Measurements from ENCODE around the gene PRKCZ.

PRKCZ gene

DNA sequence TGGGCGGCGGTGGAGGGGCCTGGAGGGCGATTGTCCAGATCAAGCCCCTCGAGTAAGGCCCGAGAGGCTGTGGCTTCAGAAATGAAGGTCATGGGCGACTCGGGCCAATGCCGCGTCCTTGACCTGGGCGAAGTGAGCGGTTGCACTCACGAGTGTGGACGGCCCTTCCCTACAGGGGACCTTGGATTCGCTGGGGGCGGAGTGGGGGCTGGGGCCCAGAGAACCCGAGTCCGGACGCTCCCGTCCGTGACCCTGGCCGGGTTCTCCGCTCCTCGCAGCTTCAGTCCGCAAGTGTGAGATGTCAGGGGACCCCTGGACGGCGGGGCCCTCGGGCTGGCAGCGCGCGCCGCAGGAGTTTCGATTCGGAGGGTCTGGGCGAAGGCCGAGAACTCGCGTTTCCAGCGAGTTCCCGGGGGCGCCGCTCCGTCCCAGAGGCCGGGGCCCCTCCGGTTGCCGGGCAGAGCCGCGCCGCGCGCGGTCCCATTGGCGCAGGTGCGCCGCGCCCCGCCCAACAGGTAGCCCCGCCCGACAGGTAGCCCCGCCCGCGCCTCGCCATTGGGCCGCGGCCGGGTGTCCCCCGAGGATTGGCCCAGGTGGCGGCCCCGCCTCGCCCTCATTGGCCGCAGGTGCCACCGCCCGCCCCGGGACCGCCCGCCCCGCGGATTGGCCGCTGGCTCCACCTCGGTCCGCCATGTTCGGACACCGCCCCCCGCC lies at the start of gene PRKCZ:
TSS of gene PRKCZ (plus strand) at position 694 of the 714 bp plus-strand sequence. CDS start 220 bp downstream, outside the sequence.
- peak; percentile 84 for DNase-seq

- no peak for DNase-seq
These were observed 49.8 kb upstream of the PRKCZ start for GRCh38 chr1:2000432-2000831.

GRCh38 chr1:2000850-2001249 lies 49.4 kb upstream of the PRKCZ start:
- no peak for DNase-seq

GRCh38 chr1:2001773-2002411 lies 48.3 kb upstream of the PRKCZ start:
- DNase-seq: no peak

DNA sequence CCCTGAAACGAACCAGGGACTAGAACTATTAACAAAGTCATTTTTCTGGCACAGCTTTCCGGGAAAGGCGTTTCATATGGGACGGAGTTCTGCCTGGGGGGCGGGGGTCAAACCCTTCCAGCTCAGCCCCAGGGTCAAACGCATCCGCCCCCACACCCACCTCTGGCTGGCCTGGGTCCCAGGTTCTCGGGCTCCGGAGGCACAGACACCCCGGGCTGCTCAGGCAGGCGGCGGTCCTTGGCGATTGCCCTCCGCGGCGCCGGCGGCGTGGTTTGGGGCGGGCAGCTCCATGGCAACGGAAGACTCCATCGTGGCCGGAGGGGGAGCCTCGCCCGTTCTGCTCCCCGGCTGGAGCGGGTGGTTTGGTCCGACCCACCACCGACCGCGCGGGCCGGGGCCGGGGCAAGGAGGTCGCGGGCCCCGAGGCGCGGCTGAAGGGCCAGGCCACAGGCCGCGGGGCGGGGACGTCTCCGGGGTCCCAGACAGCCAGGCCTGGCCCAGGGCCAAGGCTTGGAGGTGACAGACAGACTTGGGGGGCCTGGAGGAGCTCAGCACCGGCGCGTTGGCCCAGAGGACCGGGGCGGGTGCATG lies 46.6 kb upstream of the PRKCZ start, which contains the start of gene CFAP74:
TSS of gene CFAP74 (minus strand) at position 246 of the 591 bp plus-strand sequence. CDS start 12,830 bp downstream, outside the sequence.
- no peak for DNase-seq

- DNase-seq: no peak
These were observed 45.4 kb upstream of the PRKCZ start for GRCh38 chr1:2004856-2005255.

DNA sequence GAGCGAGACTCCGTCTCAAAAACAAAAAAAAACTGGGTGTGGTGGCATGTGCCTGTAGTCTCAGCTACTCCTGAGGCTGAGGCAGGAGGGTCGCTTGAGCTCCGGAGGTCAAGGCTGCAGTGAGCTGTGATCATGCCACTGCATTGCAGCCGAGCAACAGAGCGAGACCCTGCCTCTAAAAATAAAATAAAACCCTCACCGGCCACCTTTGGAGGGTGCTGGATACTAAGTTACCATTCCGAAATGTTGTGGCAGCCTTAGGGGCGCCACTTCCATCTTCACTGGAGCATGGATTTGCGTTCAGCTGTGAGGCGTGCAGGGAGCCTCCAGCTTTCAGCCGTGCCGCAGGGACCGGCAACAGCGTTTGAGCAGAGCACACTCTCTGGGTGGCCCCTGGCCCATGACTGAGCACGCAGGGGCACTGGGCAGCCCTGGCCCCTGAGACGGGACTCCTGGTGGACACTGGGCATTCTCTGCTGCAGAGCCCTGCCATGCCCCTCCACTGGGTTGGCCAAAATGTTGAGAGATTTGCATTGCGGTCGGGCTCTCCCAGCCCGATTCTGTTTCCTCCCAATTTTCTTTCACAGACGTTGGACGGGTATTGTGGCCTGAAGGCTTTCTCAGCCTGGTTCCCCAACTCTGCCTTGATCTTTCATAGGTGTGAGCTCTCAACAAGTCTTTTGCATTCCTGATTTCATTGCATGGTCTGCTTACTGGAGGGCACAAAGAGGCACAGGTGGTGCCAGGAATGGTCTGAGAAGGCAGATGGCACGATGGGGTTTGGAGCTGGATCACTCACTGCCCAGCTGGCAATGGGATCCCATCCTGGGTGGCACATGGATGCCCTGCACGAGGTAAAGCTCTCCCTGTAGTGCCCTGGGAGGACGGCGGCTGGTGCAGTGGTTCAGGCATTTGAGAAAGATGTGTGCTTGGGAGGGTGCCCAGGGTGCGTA lies 40.8 kb upstream of the PRKCZ start:
- DNase-seq: no peak

DNA sequence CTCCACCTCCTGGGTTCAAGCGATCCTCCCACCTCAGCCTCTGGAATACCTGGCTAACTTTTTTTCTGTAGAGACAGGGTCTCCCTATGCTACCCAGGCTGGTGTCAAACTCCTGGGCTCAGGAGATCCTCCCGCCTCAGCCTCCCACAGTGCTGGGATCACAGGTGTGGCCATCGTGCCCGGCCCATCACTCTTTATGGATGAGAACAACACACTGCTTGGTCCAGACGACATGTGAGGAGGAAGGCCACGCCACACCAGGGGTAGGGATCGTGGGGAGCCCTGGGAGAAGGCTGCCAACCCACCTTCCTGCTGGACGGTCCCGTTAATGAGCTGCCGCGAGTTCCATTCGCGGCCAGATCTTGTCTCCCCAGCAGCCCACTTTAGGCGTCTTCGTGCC lies 36.0 kb upstream of the PRKCZ start:
- DNase-seq: no peak

GRCh38 chr1:2014741-2015735 lies 35.2 kb upstream of the PRKCZ start:
- DNase-seq: no peak

DNA sequence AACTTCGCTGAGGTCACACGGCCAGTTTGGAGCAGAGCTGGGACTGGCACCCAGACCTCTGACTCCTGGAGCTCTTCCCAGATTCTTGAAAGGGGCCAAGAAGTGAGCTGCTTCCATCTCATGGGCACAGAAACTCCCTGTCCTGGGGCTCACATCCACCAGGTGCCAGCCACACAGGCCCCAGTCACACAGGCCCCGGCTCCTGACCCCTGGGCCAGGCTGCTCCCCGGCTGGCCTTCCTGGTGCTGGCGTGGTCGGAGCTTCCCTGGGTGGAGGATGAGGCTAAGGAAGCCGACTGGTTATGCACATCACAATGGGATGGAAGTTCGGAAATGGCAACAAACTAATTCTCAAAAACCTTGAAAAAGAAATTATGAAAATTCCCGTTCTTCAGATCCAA lies 34.1 kb upstream of the PRKCZ start:
- DNase-seq: no peak

DNA sequence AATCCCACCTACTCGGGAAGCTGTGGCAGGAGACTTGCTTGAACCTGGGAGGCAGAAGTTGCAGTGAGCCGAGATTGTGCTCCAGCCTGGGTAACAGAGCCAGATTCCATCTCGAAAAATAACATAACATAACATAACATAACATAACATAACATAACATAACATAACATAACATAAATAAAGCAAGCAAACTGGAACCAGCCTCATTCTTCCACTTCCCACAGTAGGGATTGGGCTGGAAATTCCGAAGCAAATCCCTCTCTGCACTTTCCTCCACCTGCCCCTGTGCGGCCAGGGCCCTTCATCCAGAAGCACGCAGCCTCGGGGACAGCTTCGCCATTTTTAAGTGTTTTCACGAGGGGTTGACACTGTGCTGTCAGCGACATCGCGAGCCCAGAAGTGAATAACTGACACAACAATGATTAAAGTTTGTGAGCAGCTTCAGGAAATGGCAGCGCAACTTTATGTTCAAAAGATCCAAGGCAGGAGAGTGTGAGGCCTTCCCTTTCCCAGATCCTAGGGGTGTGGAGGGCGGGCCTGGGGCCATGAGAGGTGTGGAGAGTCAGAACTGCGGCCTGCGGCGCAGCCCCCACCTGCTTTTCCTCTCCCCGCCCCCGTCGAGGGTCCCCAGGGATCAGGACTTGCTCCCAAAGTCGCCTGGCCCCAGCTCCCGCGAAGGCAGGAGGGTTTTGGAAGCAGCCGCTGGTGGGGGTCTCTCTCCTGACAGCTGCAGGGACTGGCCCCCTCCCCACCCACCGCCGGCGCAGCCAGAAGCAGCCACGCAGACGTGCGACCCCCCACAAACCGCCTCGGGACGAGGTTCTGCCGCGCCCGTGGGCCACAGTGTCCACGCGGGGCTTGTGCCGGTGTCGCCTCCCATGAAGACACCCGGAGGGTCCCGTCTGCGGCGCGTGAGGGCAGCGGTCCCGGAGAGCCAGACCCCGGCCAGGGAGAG lies 31.7 kb upstream of the PRKCZ start:
- no peak for DNase-seq

DNA sequence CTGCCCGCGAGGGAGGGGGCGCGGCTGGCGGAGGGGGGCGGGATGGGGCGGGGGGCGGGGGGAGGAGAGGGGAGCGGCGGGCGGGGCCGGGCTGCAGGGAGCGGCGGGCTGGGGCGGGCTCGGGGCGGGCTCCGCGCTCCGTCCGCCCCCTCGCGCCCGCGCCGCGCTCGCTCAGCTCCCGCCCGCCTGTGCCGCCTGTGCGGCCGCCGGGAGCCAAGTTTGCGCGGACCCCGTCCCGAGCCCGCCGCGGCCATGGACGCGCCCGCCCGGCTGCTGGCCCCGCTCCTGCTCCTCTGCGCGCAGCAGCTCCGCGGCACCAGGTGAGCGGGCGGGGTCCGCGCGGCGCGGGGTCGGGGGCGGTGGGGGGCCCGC lies 31.1 kb upstream of the PRKCZ start, which contains the start of gene GABRD:
TSS of gene GABRD (plus strand) at position 174 of the 372 bp plus-strand sequence. CDS start at position 253, 79 bp downstream.
- DNase-seq: no peak

DNA sequence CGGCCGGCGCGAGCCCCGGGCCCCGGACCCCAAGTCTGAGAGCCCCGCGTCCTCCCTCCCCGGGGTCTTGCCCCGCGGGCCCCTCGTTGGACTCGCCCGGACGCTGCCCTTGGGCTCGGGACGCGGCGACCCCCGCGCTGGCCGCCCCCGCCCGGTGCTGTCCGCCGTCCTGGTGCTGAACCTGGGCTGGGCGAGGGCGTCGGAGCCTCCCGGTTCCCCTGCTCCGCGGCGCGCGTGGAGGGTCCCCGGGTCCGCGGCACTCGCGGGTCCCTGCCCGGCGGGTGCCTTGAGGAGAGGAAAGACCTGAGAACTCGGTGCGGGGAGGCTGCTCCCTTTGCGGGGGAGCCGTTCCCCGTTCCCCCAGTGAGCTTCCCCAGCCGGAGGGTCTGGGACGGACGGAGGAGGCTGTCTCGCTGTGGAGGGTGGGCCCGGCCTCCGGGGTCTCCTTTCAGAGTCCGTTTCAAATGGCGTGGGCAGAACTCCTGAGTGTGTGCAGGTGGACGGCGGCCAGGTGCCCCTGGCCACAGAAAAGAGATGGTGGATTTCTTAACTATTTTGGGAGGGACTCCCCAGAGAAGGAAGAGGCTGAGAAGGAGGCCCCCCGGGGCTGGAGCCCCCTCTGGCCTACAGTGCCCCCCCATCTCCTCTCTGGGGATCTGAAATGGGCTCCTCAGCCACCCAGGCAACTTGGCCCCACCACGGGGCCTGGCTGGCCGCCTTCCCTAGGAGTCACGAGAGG lies 30.5 kb upstream of the PRKCZ start:
- DNase-seq: no peak

GRCh38 chr1:2020310-2020655 lies 29.9 kb upstream of the PRKCZ start:
- DNase-seq: no peak

DNA sequence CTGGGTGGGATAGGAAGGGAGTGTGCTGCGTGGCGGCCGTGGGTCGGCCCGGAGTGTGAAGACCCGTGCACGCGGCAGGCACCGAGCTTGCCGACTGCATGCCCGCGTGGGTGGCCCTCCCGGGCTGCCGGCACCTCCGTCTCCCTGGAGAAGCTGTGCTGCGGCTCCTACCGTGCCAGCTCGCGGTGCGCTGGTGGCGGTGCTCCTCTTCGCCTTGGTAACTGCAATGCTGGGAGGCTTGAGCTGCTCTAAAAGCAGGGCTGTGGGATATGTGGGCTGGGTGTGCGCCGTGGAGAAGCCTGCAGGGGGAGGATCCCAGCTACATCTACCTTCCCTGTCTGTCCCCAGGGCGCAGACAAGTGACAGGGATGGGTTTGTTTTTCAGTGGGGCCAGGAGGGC lies 28.7 kb upstream of the PRKCZ start:
- DNase-seq: no peak

DNA sequence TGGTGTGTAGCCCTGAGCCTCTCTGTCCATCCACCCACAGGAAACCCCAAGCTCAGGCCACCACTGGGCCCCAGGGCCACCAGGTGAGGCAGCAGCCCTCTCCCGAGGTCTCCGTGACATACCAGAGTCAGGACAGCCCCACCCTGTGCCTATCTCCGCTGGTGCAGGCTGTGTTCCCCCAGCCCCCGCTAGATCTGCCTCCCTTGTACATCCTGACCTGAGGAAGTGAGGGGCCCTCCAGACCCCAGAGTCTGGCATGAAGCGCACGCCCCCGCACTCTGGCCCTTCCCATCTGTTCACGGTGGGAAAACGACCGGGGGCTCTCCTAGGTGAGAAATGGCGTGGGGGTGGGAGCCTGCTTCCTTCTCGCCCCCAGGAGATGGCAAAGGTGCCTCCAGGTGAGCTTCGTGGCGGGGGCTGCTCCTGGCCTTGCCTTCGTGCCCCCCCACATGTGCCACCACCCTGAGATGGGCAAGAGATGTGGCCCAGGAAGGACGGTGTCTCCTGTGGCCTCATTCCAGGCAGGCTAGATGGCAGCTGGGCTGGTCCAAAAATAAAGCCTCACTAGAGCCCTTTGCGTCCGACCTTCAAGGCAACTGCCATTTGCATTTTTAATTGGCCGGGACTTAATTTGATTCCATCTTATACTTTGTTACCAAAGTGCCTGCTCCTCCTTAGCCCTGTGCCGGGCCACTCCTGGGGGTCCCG lies 28.0 kb upstream of the PRKCZ start:
- DNase-seq: no peak

DNA sequence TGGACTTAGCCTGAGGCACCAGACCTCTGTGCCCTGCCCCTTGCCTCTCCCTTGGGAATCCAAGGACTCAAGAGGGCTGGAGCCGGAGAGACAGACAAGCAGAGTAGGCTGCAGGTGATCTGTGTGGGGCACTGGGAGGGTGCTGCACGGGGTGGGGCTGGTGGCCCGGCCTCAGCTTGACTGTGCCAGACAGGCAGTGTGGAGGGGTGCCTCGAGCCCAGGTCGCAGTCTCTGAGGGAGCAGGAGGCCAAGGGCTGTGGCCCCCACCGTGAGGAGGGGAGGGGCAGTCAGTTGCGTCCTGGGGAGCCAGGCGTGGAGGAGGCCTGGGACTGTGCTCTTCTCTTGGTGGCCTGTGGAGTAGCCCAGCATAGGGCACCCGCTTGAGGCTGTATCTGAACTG lies 27.0 kb upstream of the PRKCZ start:
- no peak for DNase-seq

GRCh38 chr1:2024451-2024850 lies 25.8 kb upstream of the PRKCZ start:
- no peak for DNase-seq

- no peak for DNase-seq
These were observed 25.3 kb upstream of the PRKCZ start for GRCh38 chr1:2024887-2025286.

All from GDM1 (cell line).